ENCODE measurements around the gene WNT7A.

Gene WNT7A

DNA sequence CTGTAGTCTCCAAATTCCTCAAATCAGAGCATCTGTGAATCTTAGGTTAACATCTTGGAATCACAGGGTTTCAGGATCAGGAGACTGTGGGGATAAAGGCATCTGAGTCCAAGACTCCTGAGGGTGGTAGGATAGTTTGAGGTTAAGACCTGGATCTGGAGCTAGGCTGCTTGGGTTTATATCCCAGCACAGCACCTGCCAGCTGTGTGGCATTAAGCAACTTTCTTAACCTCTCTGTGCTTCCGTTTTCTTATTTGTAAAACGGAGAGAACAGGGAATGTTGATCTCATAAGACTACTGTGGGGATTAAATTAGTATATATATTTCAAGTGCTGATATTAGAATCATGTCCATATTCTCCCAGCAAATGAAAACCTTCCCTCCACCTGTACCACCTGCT lies 33.6 kb downstream of the WNT7A start:
- DNase-seq (ENCODE audit: low read depth), result no peak

- DNase-seq (ENCODE audit: low read depth), result no peak
These were observed 34.1 kb downstream of the WNT7A start for GRCh38 chr3:13845806-13846205.

GRCh38 chr3:13844911-13845310 lies 35.0 kb downstream of the WNT7A start:
- no peak for DNase-seq (ENCODE audit: low read depth)

DNA sequence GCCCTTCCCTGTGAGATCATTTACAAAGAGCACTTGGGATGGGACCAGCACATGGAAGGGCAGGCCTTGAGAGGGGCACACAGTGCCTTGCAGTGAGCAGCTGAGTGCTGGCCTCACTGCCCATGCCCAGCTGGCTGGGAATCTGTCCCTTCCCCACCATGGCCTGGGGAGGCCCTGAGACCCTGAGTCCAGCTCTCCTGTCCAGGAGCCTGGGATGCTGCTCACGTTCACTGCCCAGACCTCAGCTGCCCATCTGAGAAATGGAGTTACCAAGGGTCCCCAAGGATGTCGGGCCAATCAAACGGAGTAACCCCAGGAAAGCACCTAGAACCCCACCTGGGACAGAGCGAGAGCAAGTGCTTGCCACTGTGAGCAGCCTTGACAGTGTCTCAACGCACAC lies 35.6 kb downstream of the WNT7A start:
- DNase-seq (ENCODE audit: low read depth), result no peak

GRCh38 chr3:13843351-13843750 lies 36.5 kb downstream of the WNT7A start:
- DNase-seq (ENCODE audit: low read depth), result no peak

GRCh38 chr3:13842226-13842625 lies 37.6 kb downstream of the WNT7A start:
- no peak for DNase-seq (ENCODE audit: low read depth)

DNA sequence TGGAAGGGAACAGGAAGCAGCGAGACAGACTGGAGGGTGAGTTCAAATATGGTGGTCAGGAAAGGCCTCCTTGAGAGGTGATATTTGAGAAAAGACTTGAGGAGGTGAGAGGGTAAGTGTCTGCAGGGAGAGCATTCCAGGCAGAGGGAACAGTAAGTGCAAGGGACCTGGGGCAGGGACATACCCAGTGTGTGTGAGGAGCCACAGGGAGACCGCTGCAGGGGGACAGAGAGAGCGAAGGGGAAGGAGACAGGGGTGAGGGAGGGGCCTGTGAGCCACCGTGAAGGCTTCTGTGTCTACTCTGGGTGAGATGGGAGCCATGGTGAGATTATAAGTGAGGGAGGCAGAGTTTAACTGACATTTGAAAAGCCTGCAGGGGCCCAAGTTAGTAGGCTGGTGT lies 38.0 kb downstream of the WNT7A start:
- DNase-seq (ENCODE audit: low read depth), result no peak

GRCh38 chr3:13841141-13841540 lies 38.7 kb downstream of the WNT7A start:
- DNase-seq (ENCODE audit: low read depth), result no peak

- no peak for DNase-seq (ENCODE audit: low read depth)
These were observed 39.4 kb downstream of the WNT7A start for GRCh38 chr3:13840456-13840855.

- DNase-seq (ENCODE audit: low read depth), result no peak
These were observed 40.0 kb downstream of the WNT7A start for GRCh38 chr3:13839726-13840340.

GRCh38 chr3:13839253-13839652 lies 40.6 kb downstream of the WNT7A start:
- DNase-seq (ENCODE audit: low read depth), result no peak

- no peak for DNase-seq (ENCODE audit: low read depth)
These were observed 41.5 kb downstream of the WNT7A start for GRCh38 chr3:13838421-13838820.

DNA sequence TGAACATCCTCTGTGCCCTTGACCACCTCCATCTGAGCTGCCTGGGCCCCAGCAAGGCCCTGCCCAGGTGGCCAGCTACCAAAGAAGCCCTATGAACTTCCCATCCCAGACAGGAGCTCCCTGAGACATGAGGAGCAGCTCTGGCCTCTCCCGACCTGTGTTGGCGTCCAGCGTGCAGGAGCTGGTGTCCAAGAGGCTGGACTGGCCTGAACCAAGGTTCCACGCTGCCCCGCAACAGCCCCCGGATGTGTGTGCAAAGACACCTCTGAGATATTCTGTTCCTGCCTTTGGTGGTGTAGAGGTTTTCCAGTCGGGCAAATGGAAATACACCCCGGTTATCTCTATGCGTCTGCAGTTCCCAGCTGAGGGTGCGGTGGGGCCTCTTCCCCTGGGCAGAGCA lies 42.1 kb downstream of the WNT7A start:
- no peak for DNase-seq (ENCODE audit: low read depth)

DNA sequence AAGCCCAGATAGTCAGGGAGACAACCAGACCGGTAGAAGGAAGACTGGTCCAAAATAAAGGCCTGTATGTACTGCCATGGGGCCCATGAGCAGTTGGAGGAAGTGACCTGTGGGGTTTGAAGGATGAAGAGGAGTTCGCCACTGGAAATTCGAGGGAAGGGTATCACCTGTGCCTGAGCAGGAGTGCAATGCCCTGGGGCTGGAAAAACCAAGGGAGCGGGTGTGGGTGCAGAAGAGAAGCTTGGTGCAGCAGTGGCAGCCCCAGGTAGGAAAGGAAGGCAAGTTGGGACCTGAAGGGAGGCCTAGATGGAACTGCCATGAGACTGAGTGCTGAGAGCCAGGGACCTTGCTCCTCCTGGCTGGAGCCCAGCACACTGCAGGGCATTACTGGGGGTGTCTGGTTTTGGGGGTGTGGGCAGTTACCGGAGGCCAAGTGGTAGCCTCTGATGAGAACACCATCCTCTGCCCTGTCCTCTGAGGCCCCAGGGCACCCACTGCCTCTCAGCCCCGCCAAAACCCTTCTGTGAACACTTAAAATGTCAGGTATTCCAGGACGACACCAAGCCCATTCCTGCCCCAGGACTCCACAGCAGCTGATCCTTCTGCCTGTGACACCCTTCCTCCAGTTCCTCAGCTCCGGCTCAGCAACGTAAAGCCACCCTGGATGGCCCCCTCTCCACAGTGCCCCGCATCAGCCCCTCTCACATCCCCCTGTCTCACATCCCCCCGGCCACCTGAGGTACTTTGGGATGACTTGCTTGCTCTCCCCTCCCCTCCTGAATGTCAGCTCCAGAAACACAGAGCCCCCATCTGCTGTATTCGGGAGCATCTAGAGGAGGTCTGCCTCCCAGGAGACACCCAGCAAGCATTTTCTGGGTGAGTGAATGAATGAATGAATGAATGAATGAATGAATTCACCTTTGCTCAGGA lies 42.9 kb downstream of the WNT7A start:
- no peak for DNase-seq (ENCODE audit: low read depth)

- no peak for DNase-seq (ENCODE audit: low read depth)
These were observed 44.6 kb downstream of the WNT7A start for GRCh38 chr3:13835246-13835645.

GRCh38 chr3:13834258-13835035 lies 45.4 kb downstream of the WNT7A start:
- no peak for DNase-seq (ENCODE audit: low read depth)

- no peak for DNase-seq (ENCODE audit: low read depth)
These were observed 46.2 kb downstream of the WNT7A start for GRCh38 chr3:13833506-13834257.

DNA sequence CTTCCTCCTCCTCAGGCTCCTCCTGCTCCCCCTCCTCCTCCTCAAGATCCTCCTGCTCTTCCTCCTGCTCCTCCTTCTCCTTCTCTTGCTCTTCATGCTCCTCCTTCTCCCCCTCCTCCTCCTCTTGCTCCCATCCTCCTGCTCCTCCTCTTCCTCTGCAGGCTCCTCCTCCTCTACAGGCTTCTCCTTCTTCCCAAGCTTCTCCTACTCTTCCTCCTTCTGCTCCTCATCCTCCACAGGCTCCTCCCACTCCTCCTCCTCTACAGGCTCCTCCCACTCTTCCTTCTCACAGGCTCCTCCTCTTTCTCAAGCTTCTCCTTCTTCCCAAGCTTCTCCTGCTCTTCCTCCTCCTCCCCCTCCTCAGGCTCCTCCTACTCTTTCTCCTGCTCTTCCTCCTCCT lies 47.7 kb downstream of the WNT7A start:
- DNase-seq (ENCODE audit: low read depth), result no peak

GRCh38 chr3:13831386-13831996 lies 48.4 kb downstream of the WNT7A start:
- DNase-seq (ENCODE audit: low read depth), result no peak

DNA sequence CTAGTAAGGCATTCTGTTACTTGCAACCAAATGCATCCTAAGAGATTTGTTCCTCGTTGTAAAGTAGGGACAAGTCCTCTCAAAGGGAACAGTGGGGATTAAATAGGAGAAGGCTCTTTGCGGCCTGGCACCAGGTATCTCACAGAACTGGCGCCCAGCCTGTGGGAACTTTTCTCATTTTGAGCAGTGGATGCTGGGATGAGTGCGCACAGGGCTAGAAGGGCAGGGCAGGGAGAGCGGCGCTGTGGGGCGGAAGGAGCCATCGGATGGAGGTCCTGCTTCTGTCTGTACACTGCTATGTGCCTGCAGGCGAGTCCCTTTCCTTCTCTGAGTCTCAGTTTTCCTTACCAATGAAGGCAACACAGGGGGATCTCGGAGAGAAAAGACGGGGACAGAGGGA lies 50.6 kb downstream of the WNT7A start:
- no peak for DNase-seq (ENCODE audit: low read depth)

- no peak for DNase-seq (ENCODE audit: low read depth)
These were observed 51.2 kb downstream of the WNT7A start for GRCh38 chr3:13828501-13829265.
